Measurements from ENCODE around the gene PMAIP1. TPM values are rescaled to one million over a fixed set of nuclear protein-coding genes. Genes with fewer than 3 reads are reported as not detected.

The PMAIP1 gene
- total and polyA plus RNA-seq, 9 of the 15 experiments (the other 6 are each of a cell fraction or from before 2014, with no cell fraction given), result 8.0 to 22.9 (median 14.9) TPM

GRCh38 chr18:59870623-59871130 is 29.1 kb upstream of the PMAIP1 start:
- ATAC-seq (no peak), DNase-seq (ENCODE audit: extremely low read depth in 1 of 4, low spot score in 3 of 4) (no peak), FAIRE-seq (no peak)
- Histone ChIP-seq H4K20me1 (replicated peaks; ENCODE audit: control insufficient read depth, insufficient read depth, low read length) (no peaks in the 10 kb centered on the region), H3K9me1 (ENCODE audit: control insufficient read depth, insufficient read depth, low read length) (no peaks in the 10 kb centered on the region), H3K9me3 (replicated peaks; ENCODE audit: control insufficient read depth, insufficient read depth, low read depth, low read length) (no peaks in the 10 kb centered on the region), H3K79me2 (ENCODE audit: control insufficient read depth, insufficient read depth, low read length) (no peaks in the 10 kb centered on the region), H3K36me3 (ENCODE audit: control insufficient read depth, insufficient read depth, low read length) (no peaks in the 10 kb centered on the region), H2AFZ (ENCODE audit: low read depth, low read length) (no peak overlapping the region), H3K4me1 (replicated peaks in 1 of 2; ENCODE audit: control insufficient read depth in 2 of 2, insufficient read depth in 2 of 2, low read length in 2 of 2) (peaks cover 0 to 2% of the 10 kb centered on the region in 2 experiments; a peak in 4 of 5 replicates), H3K4me3 (no peak overlapping the region), H3K27ac (ENCODE audit: extremely low read depth, low read depth, low read length) (no peak overlapping the region), H3K4me2 (ENCODE audit: insufficient read depth, low read length) (no peak overlapping the region), H3K27me3 (ENCODE audit: control insufficient read depth in 2 of 2, insufficient read depth in 2 of 2, low read length in 2 of 2) (no peaks in the 10 kb centered on the region), H3K9ac (ENCODE audit: insufficient read depth in 1 of 2, low read depth in 2 of 2, low read length in 2 of 2) (no peak overlapping the region)
- intact Hi-C loops (cut with micrococcal nuclease), result no loop called here
- POLR2A ChIA-PET, result no interaction called here
- BruUV-seq (replicated peaks), result no TSS peak
- in situ Hi-C loops (cut with MboI), result no loop called here
- CTCF ChIA-PET (ENCODE audit: low intra/inter-chr PET ratio), result no interaction called here
- no peak for TF ChIP-seq POLR3A (IDR thresholded peaks at IDR 0.05; ENCODE audit: borderline replicate concordance, extremely low read depth, insufficient read depth, insufficient read length)
- no peak for TF ChIP-seq JUND (IDR thresholded peaks at IDR 0.05; ENCODE audit: borderline replicate concordance, low read depth, low read length)
- TF ChIP-seq JUND (tag; IDR thresholded peaks at IDR 0.05; ENCODE audit: borderline replicate concordance, low read depth, low read length), result no peak
- TF ChIP-seq JUN (IDR thresholded peaks at IDR 0.05; ENCODE audit: borderline replicate concordance, low read depth, low read length), result no peak
- no peak for TF ChIP-seq JUN (CRISPR knock-in tag; IDR thresholded peaks at IDR 0.05; ENCODE audit: borderline replicate concordance)
- TF ChIP-seq RBM22 (IDR thresholded peaks at IDR 0.05; ENCODE audit: low read depth, low read length, poor library complexity, severe bottlenecking), result no peak
- no peak for TF ChIP-seq THRAP3 (IDR thresholded peaks at IDR 0.05; ENCODE audit: borderline replicate concordance)
- TF ChIP-seq CHD2 (IDR thresholded peaks at IDR 0.05; ENCODE audit: low read depth, low read length), result no peak
- TF ChIP-seq RBM39 (optimal IDR thresholded peaks at IDR 0.05; ENCODE audit: low read depth, low read length), result no peak
- no peak for TF ChIP-seq CTCFL (IDR thresholded peaks at IDR 0.05; ENCODE audit: borderline replicate concordance, insufficient read depth, low read depth, low read length, poor library complexity, severe bottlenecking)
- no peak for TF ChIP-seq ZC3H8 (IDR thresholded peaks at IDR 0.05)
- no peak for TF ChIP-seq ELK3 (CRISPR knock-in tag; IDR thresholded peaks at IDR 0.05)
- TF ChIP-seq ZBTB43 (CRISPR knock-in tag; IDR thresholded peaks at IDR 0.05), result no peak
- TF ChIP-seq CHCHD3 (CRISPR knock-in tag; IDR thresholded peaks at IDR 0.05), result no peak
- TF ChIP-seq BACH1 (tag; IDR thresholded peaks at IDR 0.05), result no peak
